ENCODE data around the gene RFX8. TPM values are rescaled to one million over a fixed set of nuclear protein-coding genes. Genes with fewer than 3 reads are reported as not detected.

Gene RFX8
- total RNA-seq, 1 experiment from 2014 or later: not detected

- DNase-seq (ENCODE audit: unreplicated experiment): no peak
- Mint-ChIP-seq H3K27ac (ENCODE audit: low read depth, unreplicated experiment) (no peak overlapping the region), H3K27me3 (ENCODE audit: insufficient read depth, unreplicated experiment) (no peaks in the 10 kb centered on the region), H3K9me3 (ENCODE audit: unreplicated experiment) (no peaks in the 10 kb centered on the region), H3K4me1 (ENCODE audit: insufficient read depth, unreplicated experiment) (no peaks in the 10 kb centered on the region), H3K4me3 (ENCODE audit: unreplicated experiment) (no peak overlapping the region), H3K36me3 (ENCODE audit: insufficient read depth, unreplicated experiment) (no peaks in the 10 kb centered on the region)
- POLR2A ChIA-PET: no interaction called here
- TF ChIP-seq CTCF (IDR thresholded peaks at IDR 0.05; ENCODE audit: unreplicated experiment): no peak
- no TSS peak for BruUV-seq (replicated peaks)
- CTCF ChIA-PET: no interaction called here
- intact Hi-C loops (cut with micrococcal nuclease): loop anchor here (5.0 kb wide), 1 partner anchor 44 kb away; the partner anchor contains the start of gene RFX8
Observed at GRCh38 chr2:101433465-101433864, 41.4 kb downstream of the RFX8 start.

- POLR2A ChIA-PET: interaction anchor here (0.6 kb wide), 1 partner anchor 266 kb away, joined by 3 read pairs; no protein-coding TSS in a partner anchor
- intact Hi-C loops (cut with micrococcal nuclease): loop anchor here (5.0 kb wide), 1 partner anchor 45 kb away; the partner anchor contains the start of gene RFX8
- Mint-ChIP-seq H3K27ac (ENCODE audit: low read depth, unreplicated experiment) (no peak overlapping the region), H3K27me3 (ENCODE audit: insufficient read depth, unreplicated experiment) (no peaks in the 10 kb centered on the region), H3K9me3 (ENCODE audit: unreplicated experiment) (no peaks in the 10 kb centered on the region), H3K4me1 (ENCODE audit: insufficient read depth, unreplicated experiment) (no peaks in the 10 kb centered on the region), H3K36me3 (ENCODE audit: insufficient read depth, unreplicated experiment) (no peaks in the 10 kb centered on the region), H3K4me3 (ENCODE audit: unreplicated experiment) (no peak overlapping the region)
- CTCF ChIA-PET: interaction anchor here (0.6 kb wide), 1 partner anchor 574 kb away, joined by 3 read pairs; no protein-coding TSS in a partner anchor
- no TSS peak for BruUV-seq (replicated peaks)
- TF ChIP-seq CTCF (IDR thresholded peaks at IDR 0.05; ENCODE audit: unreplicated experiment): no peak
- no peak for DNase-seq (ENCODE audit: unreplicated experiment)
Observed at GRCh38 chr2:101432411-101433181, 42.3 kb downstream of the RFX8 start.

GRCh38 chr2:101431486-101431885 lies 43.4 kb downstream of the RFX8 start:
- ChIA-PET CTCF (interaction anchor here (0.6 kb wide), 1 partner anchor 12 kb away, joined by 4 read pairs; no protein-coding TSS in a partner anchor), POLR2A (no interaction called here)
- Mint-ChIP-seq H3K27ac (ENCODE audit: low read depth, unreplicated experiment) (no peak overlapping the region), H3K4me1 (ENCODE audit: insufficient read depth, unreplicated experiment) (no peaks in the 10 kb centered on the region), H3K4me3 (ENCODE audit: unreplicated experiment) (no peak overlapping the region), H3K27me3 (ENCODE audit: insufficient read depth, unreplicated experiment) (no peaks in the 10 kb centered on the region), H3K36me3 (ENCODE audit: insufficient read depth, unreplicated experiment) (no peaks in the 10 kb centered on the region), H3K9me3 (ENCODE audit: unreplicated experiment) (no peaks in the 10 kb centered on the region)
- BruUV-seq (replicated peaks): no TSS peak
- intact Hi-C loops (cut with micrococcal nuclease): loop anchor here (5.0 kb wide), 1 partner anchor 46 kb away; the partner anchor contains the start of gene RFX8
- no peak for TF ChIP-seq CTCF (IDR thresholded peaks at IDR 0.05; ENCODE audit: unreplicated experiment)
- no peak for DNase-seq (ENCODE audit: unreplicated experiment)

- no TSS peak for BruUV-seq (replicated peaks)
- Mint-ChIP-seq H3K27me3 (ENCODE audit: insufficient read depth, unreplicated experiment) (no peaks in the 10 kb centered on the region), H3K27ac (ENCODE audit: low read depth, unreplicated experiment) (no peak overlapping the region), H3K36me3 (ENCODE audit: insufficient read depth, unreplicated experiment) (no peaks in the 10 kb centered on the region), H3K4me1 (ENCODE audit: insufficient read depth, unreplicated experiment) (no peaks in the 10 kb centered on the region), H3K9me3 (ENCODE audit: unreplicated experiment) (no peaks in the 10 kb centered on the region), H3K4me3 (ENCODE audit: unreplicated experiment) (no peak overlapping the region)
- POLR2A ChIA-PET: no interaction called here
- no peak for TF ChIP-seq CTCF (IDR thresholded peaks at IDR 0.05; ENCODE audit: unreplicated experiment)
- DNase-seq (ENCODE audit: unreplicated experiment): no peak
- intact Hi-C loops (cut with micrococcal nuclease): loop anchor here (5.0 kb wide), 1 partner anchor 47 kb away; the partner anchor contains the start of gene RFX8
- CTCF ChIA-PET: no interaction called here
Observed at GRCh38 chr2:101430156-101430555, 44.8 kb downstream of the RFX8 start.

Measured in MCF 10A (cell line).